ENCODE data around the gene IFI27L1. TPM values are rescaled to one million over a fixed set of nuclear protein-coding genes. Genes with fewer than 3 reads are reported as not detected.

Gene IFI27L1
- total RNA-seq, 1 donor = 9.9 TPM

GRCh38 chr14:94043756-94044475 lies 37.2 kb upstream of the IFI27L1 start:
- H3K4me3 ChIP-seq (ENCODE audit: low read depth, low read length) = no peak overlapping the region
- DNase-seq (ENCODE audit: low read depth) = no peak
- TF ChIP-seq, protein P1, sequence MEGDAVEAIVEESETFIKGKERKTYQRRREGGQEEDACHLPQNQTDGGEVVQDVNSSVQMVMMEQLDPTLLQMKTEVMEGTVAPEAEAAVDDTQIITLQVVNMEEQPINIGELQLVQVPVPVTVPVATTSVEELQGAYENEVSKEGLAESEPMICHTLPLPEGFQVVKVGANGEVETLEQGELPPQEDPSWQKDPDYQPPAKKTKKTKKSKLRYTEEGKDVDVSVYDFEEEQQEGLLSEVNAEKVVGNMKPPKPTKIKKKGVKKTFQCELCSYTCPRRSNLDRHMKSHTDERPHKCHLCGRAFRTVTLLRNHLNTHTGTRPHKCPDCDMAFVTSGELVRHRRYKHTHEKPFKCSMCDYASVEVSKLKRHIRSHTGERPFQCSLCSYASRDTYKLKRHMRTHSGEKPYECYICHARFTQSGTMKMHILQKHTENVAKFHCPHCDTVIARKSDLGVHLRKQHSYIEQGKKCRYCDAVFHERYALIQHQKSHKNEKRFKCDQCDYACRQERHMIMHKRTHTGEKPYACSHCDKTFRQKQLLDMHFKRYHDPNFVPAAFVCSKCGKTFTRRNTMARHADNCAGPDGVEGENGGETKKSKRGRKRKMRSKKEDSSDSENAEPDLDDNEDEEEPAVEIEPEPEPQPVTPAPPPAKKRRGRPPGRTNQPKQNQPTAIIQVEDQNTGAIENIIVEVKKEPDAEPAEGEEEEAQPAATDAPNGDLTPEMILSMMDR (IDR thresholded peaks at IDR 0.05; ENCODE audit: insufficient read depth, low read depth, low read length) = no peak

GRCh38 chr14:94044476-94045091 lies 36.5 kb upstream of the IFI27L1 start:
- TF ChIP-seq, protein P1 (IDR thresholded peaks at IDR 0.05; ENCODE audit: insufficient read depth, low read depth, low read length) = no peak
- no peak overlapping the region for H3K4me3 ChIP-seq (ENCODE audit: low read depth, low read length)
- DNase-seq (ENCODE audit: low read depth) = no peak

- no peak overlapping the region for H3K4me3 ChIP-seq (ENCODE audit: low read depth, low read length)
- TF ChIP-seq, protein P1 (IDR thresholded peaks at IDR 0.05; ENCODE audit: insufficient read depth, low read depth, low read length) = no peak
- DNase-seq (ENCODE audit: low read depth) = no peak
Observed at GRCh38 chr14:94045101-94045500, 36.0 kb upstream of the IFI27L1 start.

GRCh38 chr14:94045563-94046345 lies 35.4 kb upstream of the IFI27L1 start:
- H3K4me3 ChIP-seq (ENCODE audit: low read depth, low read length) = no peak overlapping the region
- TF ChIP-seq, protein P1 (IDR thresholded peaks at IDR 0.05; ENCODE audit: insufficient read depth, low read depth, low read length) = no peak
- no peak for DNase-seq (ENCODE audit: low read depth)

GRCh38 chr14:94046696-94047250 lies 34.3 kb upstream of the IFI27L1 start:
- no peak for DNase-seq (ENCODE audit: low read depth)
- no peak overlapping the region for H3K4me3 ChIP-seq (ENCODE audit: low read depth, low read length)
- TF ChIP-seq, protein P1 (IDR thresholded peaks at IDR 0.05; ENCODE audit: insufficient read depth, low read depth, low read length) = no peak

DNA sequence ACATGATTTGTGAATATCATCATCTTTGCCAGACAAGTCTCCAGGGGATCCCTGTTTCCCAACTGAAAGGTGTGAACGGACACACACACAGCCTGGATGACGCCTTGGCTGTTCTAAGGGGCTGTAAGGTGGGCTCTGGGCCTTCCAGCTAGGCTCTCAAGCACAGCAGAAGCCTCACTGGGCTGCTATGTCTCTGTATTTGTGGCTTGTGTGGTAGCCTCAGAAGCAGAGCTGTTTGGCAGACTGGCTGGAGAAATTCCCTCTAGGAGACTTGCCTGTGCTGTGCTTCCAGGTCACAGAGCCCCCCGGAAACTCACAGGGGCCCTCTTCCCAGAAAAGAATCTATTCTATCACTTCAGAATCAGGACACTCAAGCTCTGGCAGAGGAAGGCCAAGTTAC lies 33.5 kb upstream of the IFI27L1 start:
- no peak for DNase-seq (ENCODE audit: low read depth)
- TF ChIP-seq, protein P1 (IDR thresholded peaks at IDR 0.05; ENCODE audit: insufficient read depth, low read depth, low read length) = no peak

More for the DNA sequence above, 33.5 kb upstream of the IFI27L1 start:
- no peak overlapping the region for H3K4me3 ChIP-seq (ENCODE audit: low read depth, low read length)
